ENCODE measurements around the gene C1orf174. TPM values are rescaled to one million over a fixed set of nuclear protein-coding genes. Genes with fewer than 3 reads are reported as not detected.

The C1orf174 gene
- total and polyA plus RNA-seq, 2 of the 13 experiments (the other 11 are each of a cell fraction or from before 2014, with no cell fraction given) = 21.6 to 31.4 TPM

- no peak for DNase-seq (ENCODE audit: low spot score)
- H3K79me2 ChIP-seq (ENCODE audit: insufficient read depth, low read length) = peaks cover 9% of the 10 kb centered on the region
- no peak overlapping the region for H2AFZ ChIP-seq (ENCODE audit: low read length)
- intact Hi-C loops (cut with micrococcal nuclease; ENCODE audit: unreplicated experiment) = loop anchor here (10.0 kb wide), 1 partner anchor 129 kb away; the partner anchor contains the start of gene SMIM1
- H4K20me1 ChIP-seq (ENCODE audit: insufficient read depth, low read length) = no peaks in the 10 kb centered on the region
- TF ChIP-seq ZNF576 (CRISPR knock-in tag; IDR thresholded peaks at IDR 0.05) (no peak), PRDM10 (CRISPR knock-in tag; IDR thresholded peaks at IDR 0.05; ENCODE audit: low read depth) (no peak), HIC2 (CRISPR knock-in tag; IDR thresholded peaks at IDR 0.05; ENCODE audit: low read depth) (no peak)
- no peak overlapping the region for H3K9ac ChIP-seq (ENCODE audit: insufficient read depth, low read depth, low read length)
- no peaks in the 10 kb centered on the region for H3K36me3 ChIP-seq (replicated peaks in 1 of 2; ENCODE audit: control insufficient read depth in 1 of 2, insufficient read depth in 2 of 2, low read length in 2 of 2)
- no peak overlapping the region for H3K4me3 ChIP-seq (replicated peaks in 1 of 3; ENCODE audit: insufficient read depth in 1 of 3, low read depth in 2 of 3, low read length in 3 of 3)
- no peaks in the 10 kb centered on the region for H3K9me3 ChIP-seq (ENCODE audit: low read length)
- no peak overlapping the region for H3K4me2 ChIP-seq (ENCODE audit: low read depth, low read length)
- BruUV-seq (replicated peaks) = no TSS peak
- 91% methylated on average over 15 of the region's 24 CpGs for WGBS (ENCODE audit: low lambda C conversion rate)
- POLR2A ChIA-PET = interaction anchor here (1.5 to 1.6 kb wide), 2 partner anchors 38 to 46 kb away, joined by 4 to 5 read pairs; partner anchors contain the start of gene DFFB
- ATAC-seq = no peak
- CTCF ChIA-PET (ENCODE audit: low intra/inter-chr PET ratio, low total read pairs) = no interaction called here
- no peak overlapping the region for H3K27ac ChIP-seq (ENCODE audit: extremely low read length, insufficient read depth, low read length)
- in situ Hi-C loops (cut with HindIII; ENCODE audit: extremely low pct_ligation_motif_present, low pct_unique_long_range_greater_than_20kb) = loop anchor here (25.0 kb wide), 1 partner anchor 158 kb away; no protein-coding TSS in a partner anchor
- H3K4me1 ChIP-seq (ENCODE audit: insufficient read depth, low read length) = peaks cover 57% of the 10 kb centered on the region
- H3K27me3 ChIP-seq (ENCODE audit: control insufficient read depth in 1 of 2, insufficient read depth in 2 of 2, low read length in 2 of 2) = no peaks in the 10 kb centered on the region; a peak in 1 of 5 replicates
- FAIRE-seq = no peak
Observed at GRCh38 chr1:3904006-3904842, 4.2 kb upstream of the C1orf174 start.
